HCT116 (cell line): Measurements from ENCODE around the gene BTBD9.

ENCODE experiments used
- CEBPB ChIP-seq: IDR thresholded peaks from 2 replicates; pipeline ENCODE4 v1.6.1; 2012; ENCODE audit warnings: low read depth
- EZH2phosphoT487 ChIP-seq: fragments of 200-600 bp; IDR thresholded peaks from 2 replicates; pipeline ENCODE4 v1.6.1; 2018; ENCODE audit warnings: antibody characterized with exemption, borderline replicate concordance
- POLR2AphosphoS5 ChIP-seq: IDR thresholded peaks from 2 replicates; pipeline ENCODE4 v1.6.1; 2011; ENCODE audit warnings: mild to moderate bottlenecking, low read depth, low read length, moderate library complexity
- TF ChIP-seq, protein P1 (sequence below): IDR thresholded peaks from 2 replicates; pipeline ENCODE4 v1.6.1; 2012; ENCODE audit warnings: low read depth
- TF ChIP-seq, protein P2 (sequence below), 3 experiments: fragments of 200-600 bp in 1 of 3; sonication (generic) in 1 of 3; IDR thresholded peaks in 2 of 3; conservative IDR thresholded peaks in 1 of 3; 2 replicates each; pipeline ENCODE4 v1.5.1; 2012 to 2017; ENCODE audit warnings: low read depth in 2 of 3, low read length in 2 of 3, antibody characterized with exemption in 1 of 3, borderline replicate concordance in 1 of 3, control low read depth in 1 of 3, mild to moderate bottlenecking in 1 of 3, mixed read lengths in 1 of 3, mixed run types in 1 of 3, moderate library complexity in 1 of 3; ENCODE audit not compliant: insufficient read depth in 1 of 3

DNA sequence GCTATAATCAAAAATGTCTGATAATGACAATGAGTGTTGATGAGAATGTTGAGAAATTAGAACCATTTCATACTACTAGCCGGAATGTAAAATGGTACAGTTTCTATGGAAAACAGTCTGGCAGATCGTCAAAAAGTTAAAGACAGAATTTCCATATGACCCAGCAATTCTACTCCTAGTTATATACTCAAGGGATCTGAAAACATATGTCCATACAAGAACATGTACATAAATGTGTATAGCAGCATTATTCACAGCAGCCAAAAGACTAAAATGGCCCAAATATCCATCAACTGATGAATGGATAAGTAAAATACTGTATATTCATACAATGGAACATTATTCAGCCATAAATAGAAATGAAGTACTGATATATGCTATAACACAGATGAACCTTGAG is 236.2 kb downstream of the BTBD9 start:
- TF ChIP-seq POLR2AphosphoS5: no peak
- TF ChIP-seq, protein P1, sequence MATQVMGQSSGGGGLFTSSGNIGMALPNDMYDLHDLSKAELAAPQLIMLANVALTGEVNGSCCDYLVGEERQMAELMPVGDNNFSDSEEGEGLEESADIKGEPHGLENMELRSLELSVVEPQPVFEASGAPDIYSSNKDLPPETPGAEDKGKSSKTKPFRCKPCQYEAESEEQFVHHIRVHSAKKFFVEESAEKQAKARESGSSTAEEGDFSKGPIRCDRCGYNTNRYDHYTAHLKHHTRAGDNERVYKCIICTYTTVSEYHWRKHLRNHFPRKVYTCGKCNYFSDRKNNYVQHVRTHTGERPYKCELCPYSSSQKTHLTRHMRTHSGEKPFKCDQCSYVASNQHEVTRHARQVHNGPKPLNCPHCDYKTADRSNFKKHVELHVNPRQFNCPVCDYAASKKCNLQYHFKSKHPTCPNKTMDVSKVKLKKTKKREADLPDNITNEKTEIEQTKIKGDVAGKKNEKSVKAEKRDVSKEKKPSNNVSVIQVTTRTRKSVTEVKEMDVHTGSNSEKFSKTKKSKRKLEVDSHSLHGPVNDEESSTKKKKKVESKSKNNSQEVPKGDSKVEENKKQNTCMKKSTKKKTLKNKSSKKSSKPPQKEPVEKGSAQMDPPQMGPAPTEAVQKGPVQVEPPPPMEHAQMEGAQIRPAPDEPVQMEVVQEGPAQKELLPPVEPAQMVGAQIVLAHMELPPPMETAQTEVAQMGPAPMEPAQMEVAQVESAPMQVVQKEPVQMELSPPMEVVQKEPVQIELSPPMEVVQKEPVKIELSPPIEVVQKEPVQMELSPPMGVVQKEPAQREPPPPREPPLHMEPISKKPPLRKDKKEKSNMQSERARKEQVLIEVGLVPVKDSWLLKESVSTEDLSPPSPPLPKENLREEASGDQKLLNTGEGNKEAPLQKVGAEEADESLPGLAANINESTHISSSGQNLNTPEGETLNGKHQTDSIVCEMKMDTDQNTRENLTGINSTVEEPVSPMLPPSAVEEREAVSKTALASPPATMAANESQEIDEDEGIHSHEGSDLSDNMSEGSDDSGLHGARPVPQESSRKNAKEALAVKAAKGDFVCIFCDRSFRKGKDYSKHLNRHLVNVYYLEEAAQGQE: no peak
- TF ChIP-seq, protein P2, sequence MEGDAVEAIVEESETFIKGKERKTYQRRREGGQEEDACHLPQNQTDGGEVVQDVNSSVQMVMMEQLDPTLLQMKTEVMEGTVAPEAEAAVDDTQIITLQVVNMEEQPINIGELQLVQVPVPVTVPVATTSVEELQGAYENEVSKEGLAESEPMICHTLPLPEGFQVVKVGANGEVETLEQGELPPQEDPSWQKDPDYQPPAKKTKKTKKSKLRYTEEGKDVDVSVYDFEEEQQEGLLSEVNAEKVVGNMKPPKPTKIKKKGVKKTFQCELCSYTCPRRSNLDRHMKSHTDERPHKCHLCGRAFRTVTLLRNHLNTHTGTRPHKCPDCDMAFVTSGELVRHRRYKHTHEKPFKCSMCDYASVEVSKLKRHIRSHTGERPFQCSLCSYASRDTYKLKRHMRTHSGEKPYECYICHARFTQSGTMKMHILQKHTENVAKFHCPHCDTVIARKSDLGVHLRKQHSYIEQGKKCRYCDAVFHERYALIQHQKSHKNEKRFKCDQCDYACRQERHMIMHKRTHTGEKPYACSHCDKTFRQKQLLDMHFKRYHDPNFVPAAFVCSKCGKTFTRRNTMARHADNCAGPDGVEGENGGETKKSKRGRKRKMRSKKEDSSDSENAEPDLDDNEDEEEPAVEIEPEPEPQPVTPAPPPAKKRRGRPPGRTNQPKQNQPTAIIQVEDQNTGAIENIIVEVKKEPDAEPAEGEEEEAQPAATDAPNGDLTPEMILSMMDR (IDR thresholded peaks at IDR 0.05 in 2 of 3, conservative IDR thresholded peaks at IDR 0.05 in 1 of 3; ENCODE audit: borderline replicate concordance in 1 of 3, insufficient read depth in 1 of 3, low read depth in 2 of 3, low read length in 2 of 3): no peak
- no peak for TF ChIP-seq CEBPB
- no peak for TF ChIP-seq EZH2phosphoT487
